ENCODE results near the gene SEC24B. TPM values are rescaled to one million over a fixed set of nuclear protein-coding genes. Genes with fewer than 3 reads are reported as not detected.

The SEC24B gene
- total RNA-seq, 4 donors from 2014 or later: 26.0 to 45.2 (median 37.3) TPM

- peak; percentile 32 to 88 for DNase-seq (ENCODE audit: low spot score in 2 of 2)
- intact Hi-C loops (cut with DNase I; ENCODE audit: low total_unique reads): loop anchor here (10.0 kb wide), 1 partner anchor 381 kb away; the partner anchor contains the start of gene GAR1
- 0% methylated on average over 32 to 39 of the region's 70 CpGs for WGBS, 2 donors
- H3K4me3 ChIP-seq (ENCODE audit: low read depth, poor library complexity, severe bottlenecking): peak overlapping the region; percentile 70
- TF ChIP-seq POLR2A (IDR thresholded peaks at IDR 0.05) (no peak), CTCF (IDR thresholded peaks at IDR 0.05) (no peak)
Measured at GRCh38 chr4:109434007-109434971, 674 bp downstream of the SEC24B start.

- 56 to 58% methylated on average over 3 of the region's 3 CpGs for WGBS, 2 donors
- no peak overlapping the region for H3K4me3 ChIP-seq (ENCODE audit: low read depth, poor library complexity, severe bottlenecking)
- intact Hi-C loops (cut with DNase I; ENCODE audit: low total_unique reads): loop anchor here (10.0 kb wide), 1 partner anchor 379 kb away; the partner anchor contains the start of gene GAR1
- TF ChIP-seq POLR2A (IDR thresholded peaks at IDR 0.05) (no peak), CTCF (IDR thresholded peaks at IDR 0.05) (no peak)
- no peak for DNase-seq (ENCODE audit: low spot score in 2 of 2)
Measured at GRCh38 chr4:109435635-109436034, 2.0 kb downstream of the SEC24B start.

GRCh38 chr4:109436504-109436903 is 2.9 kb downstream of the SEC24B start:
- intact Hi-C loops (cut with DNase I; ENCODE audit: low total_unique reads): loop anchor here (10.0 kb wide), 1 partner anchor 378 kb away; the partner anchor contains the start of gene GAR1
- 55 to 62% methylated on average over 3 of the region's 3 CpGs for WGBS, 2 donors
- no peak for TF ChIP-seq POLR2A (IDR thresholded peaks at IDR 0.05)
- DNase-seq (ENCODE audit: low spot score in 2 of 2): no peak
- H3K4me3 ChIP-seq (ENCODE audit: low read depth, poor library complexity, severe bottlenecking): no peak overlapping the region

GRCh38 chr4:109440948-109441347 is 7.3 kb downstream of the SEC24B start:
- no peak for TF ChIP-seq CTCF (IDR thresholded peaks at IDR 0.05)
- no peak for TF ChIP-seq POLR2A (IDR thresholded peaks at IDR 0.05)
- DNase-seq (ENCODE audit: low spot score in 2 of 2): no peak
- 30 to 33% methylated on average over 4 of the region's 4 CpGs for WGBS, 2 donors
- intact Hi-C loops (cut with DNase I; ENCODE audit: low total_unique reads): no loop called here
- H3K4me3 ChIP-seq (ENCODE audit: low read depth, poor library complexity, severe bottlenecking): no peak overlapping the region

- intact Hi-C loops (cut with DNase I; ENCODE audit: low total_unique reads): no loop called here
- no peak overlapping the region for H3K4me3 ChIP-seq (ENCODE audit: low read depth, poor library complexity, severe bottlenecking)
- 61 to 72% methylated on average over 2 of the region's 2 CpGs for WGBS, 2 donors
- no peak for TF ChIP-seq CTCF (IDR thresholded peaks at IDR 0.05)
- TF ChIP-seq POLR2A (IDR thresholded peaks at IDR 0.05): no peak
- DNase-seq (ENCODE audit: low spot score in 2 of 2): no peak
Measured at GRCh38 chr4:109441862-109442458, 8.3 kb downstream of the SEC24B start.
